Stimulated activated CD4-positive, alpha-beta T cell treated with anti-CD3 and anti-CD28 coated beads, TNF-alpha, amount 100 ng/mL, for 48 hours (primary cell): Measurements from ENCODE around the gene MIGA2.

Experiments
- DNase-seq, 3 donors: peaks; one replicate each; pipeline ENCODE4 v3.0.0-alpha.2; 2020; ENCODE audit warnings: low read depth in 3 of 3

MIGA2 gene

GRCh38 chr9:129037767-129038098 is 1.3 kb downstream of the MIGA2 start:
- DNase-seq, result no peak

GRCh38 chr9:129038109-129038852 is 1.9 kb downstream of the MIGA2 start:
- DNase-seq, result no peak

- DNase-seq, result no peak
Observed at GRCh38 chr9:129040113-129040643, 3.8 kb downstream of the MIGA2 start.

GRCh38 chr9:129042016-129042415 is 5.6 kb downstream of the MIGA2 start:
- no peak for DNase-seq

GRCh38 chr9:129052592-129052991 is 16.2 kb downstream of the MIGA2 start:
- no peak for DNase-seq

- no peak for DNase-seq
Observed at GRCh38 chr9:129053020-129053419, 16.6 kb downstream of the MIGA2 start.

GRCh38 chr9:129054163-129054851 is 17.9 kb downstream of the MIGA2 start:
- no peak for DNase-seq

GRCh38 chr9:129058965-129059795 is 22.8 kb downstream of the MIGA2 start:
- DNase-seq, result no peak

GRCh38 chr9:129059796-129060785 is 23.7 kb downstream of the MIGA2 start:
- DNase-seq, result no peak

- no peak for DNase-seq
Observed at GRCh38 chr9:129060991-129061390, 24.6 kb downstream of the MIGA2 start.

GRCh38 chr9:129063061-129063460 is 26.6 kb downstream of the MIGA2 start:
- no peak for DNase-seq

- DNase-seq, result no peak
Observed at GRCh38 chr9:129064499-129064908, 28.1 kb downstream of the MIGA2 start.

GRCh38 chr9:129068110-129068509 is 31.7 kb downstream of the MIGA2 start:
- DNase-seq, result no peak

- DNase-seq, result peak in 2 of 3 donors; percentile 42 to 45
Observed at GRCh38 chr9:129068990-129069861, 32.8 kb downstream of the MIGA2 start.

- no peak for DNase-seq
Observed at GRCh38 chr9:129069862-129070641, 33.6 kb downstream of the MIGA2 start.

GRCh38 chr9:129070696-129071525 is 34.5 kb downstream of the MIGA2 start:
- no peak for DNase-seq

- no peak for DNase-seq
Observed at GRCh38 chr9:129071526-129072126, 35.2 kb downstream of the MIGA2 start.

GRCh38 chr9:129072171-129072570 is 35.7 kb downstream of the MIGA2 start:
- DNase-seq, result no peak
